Panc1 (cell line): Measurements from ENCODE around the gene PFKM. TPM values are rescaled to one million over a fixed set of nuclear protein-coding genes. Genes with fewer than 3 reads are reported as not detected.

Experiments
- ATAC-seq: fragments of 200-7000 bp; cut with Tn5 transposase; 2 replicates; pipeline ENCODE4 v1.9.1; 2020; ENCODE audit warnings: mild to moderate bottlenecking, moderate library complexity
- BruUV-seq: library from RNA; stranded (reverse); fragments of 400-500 nt; replicated peaks from 2 replicates; lab custom pipeline; 2021; lab: Mats Ljungman, UMichigan
- CTCF ChIA-PET: fragments of 300-600 bp; sonication (Branson Sonifier 250); formaldehyde crosslinking; loops from one replicate; lab custom pipeline; 2022; ENCODE audit warnings: antibody characterized with exemption; lab: Charles Lee
- POLR2A ChIA-PET: fragments of 300-600 bp; sonication (Branson Sonifier 250); formaldehyde crosslinking; loops from one replicate; lab custom pipeline; 2022; ENCODE audit warnings: antibody characterized with exemption; lab: Charles Lee
- DNase-seq: peaks from one replicate; pipeline ENCODE4 v3.0.0-alpha.2; 2010; ENCODE audit warnings: low read depth, low spot score
- H3K27ac ChIP-seq: 2 replicates; pipeline ENCODE4 v1.5.1; 2011; ENCODE audit warnings: mild to moderate bottlenecking, low read length, inconsistent platforms
- H3K27me3 ChIP-seq: fragments of 200-500 bp; sonication (Bioruptor generic); 2 replicates; pipeline ENCODE4 v1.6.0; 2014; ENCODE audit warnings: low read length, inconsistent platforms; ENCODE audit not compliant: control insufficient read depth, insufficient read depth
- H3K36me3 ChIP-seq: fragments of 200-500 bp; sonication (Bioruptor generic); 2 replicates; pipeline ENCODE4 v1.5.1; 2014; ENCODE audit warnings: inconsistent platforms, mild to moderate bottlenecking, low read length, moderate library complexity; ENCODE audit not compliant: control insufficient read depth, insufficient read depth
- H3K4me1 ChIP-seq: 2 replicates; pipeline ENCODE4 v1.5.1; 2011; ENCODE audit warnings: inconsistent platforms, mild to moderate bottlenecking, low read length, moderate library complexity; ENCODE audit not compliant: control insufficient read depth, insufficient read depth
- H3K4me3 ChIP-seq, 2 experiments: 2 replicates each; pipeline ENCODE4 v1.5.1; 2011 to 2012; ENCODE audit warnings: low read depth in 2 of 2, low read length in 2 of 2, mild to moderate bottlenecking in 2 of 2, inconsistent platforms in 1 of 2, moderate library complexity in 1 of 2
- H3K9me3 ChIP-seq: fragments of 200-500 bp; sonication (Bioruptor generic); 2 replicates; pipeline ENCODE4 v1.5.1; 2014; ENCODE audit warnings: low read depth, mild to moderate bottlenecking, inconsistent platforms, low read length, moderate library complexity; ENCODE audit not compliant: control insufficient read depth, insufficient read depth
- CTCF ChIP-seq: fragments of 450-650 bp; IDR thresholded peaks from 2 replicates; pipeline ENCODE4 v1.5.1; 2017; ENCODE audit warnings: mild to moderate bottlenecking
- POLR2AphosphoS5 ChIP-seq: IDR thresholded peaks from 2 replicates; pipeline ENCODE4 v1.6.1; 2012; ENCODE audit warnings: mild to moderate bottlenecking, low read depth, low read length, moderate library complexity
- REST ChIP-seq, 2 experiments: IDR thresholded peaks; 2 replicates each; pipeline ENCODE4 v1.6.1; 2011 to 2012; ENCODE audit warnings: low read depth in 2 of 2, control low read depth in 1 of 2, low read length in 1 of 2, mild to moderate bottlenecking in 1 of 2, moderate library complexity in 1 of 2; ENCODE audit not compliant: insufficient read depth in 1 of 2
- SIN3A ChIP-seq: IDR thresholded peaks from 2 replicates; pipeline ENCODE4 v1.6.1; 2012; ENCODE audit warnings: low read depth, mild to moderate bottlenecking, low read length, moderate library complexity, borderline replicate concordance; ENCODE audit not compliant: insufficient read depth
- TCF7L2 ChIP-seq: IDR thresholded peaks from 2 replicates; pipeline ENCODE4 v1.6.1; 2011; ENCODE audit warnings: mild to moderate bottlenecking, low read depth, low read length, inconsistent platforms
- in situ Hi-C: cut with HindIII; loops from 2 replicates; pipeline ENCODE4 v1.10.0; 2016; ENCODE audit warnings: low sequenced_read_pairs, low pct_unique_long_range_greater_than_20kb
- intact Hi-C: fragments of 100-400 bp; cut with micrococcal nuclease; formaldehyde crosslinking; loops from one replicate; pipeline ENCODE4 v1.10.0; 2022; ENCODE audit not compliant: unreplicated experiment
- total RNA-seq: library from RNA; stranded (reverse); gene quantifications from one replicate; pipeline ENCODE4 v1.2.1, GENCODE V29; 2021; ENCODE audit not compliant: unreplicated experiment

Gene PFKM
- total RNA-seq, 1 experiment from 2014 or later, result 56.1 TPM

GRCh38 chr12:48119834-48120195, 651 bp downstream of the PFKM start:
- no peak for TF ChIP-seq CTCF
- TF ChIP-seq SIN3A, result no peak
- TF ChIP-seq TCF7L2, result no peak
- TF ChIP-seq POLR2AphosphoS5, result no peak
- TF ChIP-seq REST (IDR thresholded peaks at IDR 0.05; ENCODE audit: insufficient read depth in 1 of 2, low read depth in 2 of 2, low read length in 1 of 2), result no peak
- in situ Hi-C loops, result no loop called here
- no TSS peak for BruUV-seq
- DNase-seq (no peak), ATAC-seq (peak; percentile 33)
- ChIA-PET POLR2A (no interaction called here), CTCF (no interaction called here)
- H3K4me3 ChIP-seq, result peak overlapping the region; percentile 76 to 93
- peaks cover 11% of the 10 kb centered on the region for H3K4me1 ChIP-seq
- no peaks in the 10 kb centered on the region for H3K9me3 ChIP-seq
- no peaks in the 10 kb centered on the region for H3K27me3 ChIP-seq
- intact Hi-C loops, result no loop called here
- peaks cover 11% of the 10 kb centered on the region for H3K36me3 ChIP-seq
- H3K27ac ChIP-seq, result peak overlapping the region; percentile 80

GRCh38 chr12:48121522-48121921, 2.4 kb downstream of the PFKM start:
- intact Hi-C loops (no loop called here), in situ Hi-C loops (no loop called here)
- ChIA-PET CTCF (no interaction called here), POLR2A (no interaction called here)
- DNase-seq, result no peak
- Histone ChIP-seq H3K36me3 (peaks cover 11% of the 10 kb centered on the region), H3K4me1 (peaks cover 11% of the 10 kb centered on the region), H3K27ac (no peak overlapping the region), H3K4me3 (no peak overlapping the region), H3K9me3 (no peaks in the 10 kb centered on the region), H3K27me3 (no peaks in the 10 kb centered on the region)
- no TSS peak for BruUV-seq
- no peak for ATAC-seq
- TF ChIP-seq TCF7L2 (no peak), POLR2AphosphoS5 (no peak), CTCF (no peak), REST (IDR thresholded peaks at IDR 0.05; ENCODE audit: insufficient read depth in 1 of 2, low read depth in 2 of 2, low read length in 1 of 2) (no peak), SIN3A (no peak)
